H1 (cell line): ENCODE results near the gene WDR75. TPM values are rescaled to one million over a fixed set of nuclear protein-coding genes. Genes with fewer than 3 reads are reported as not detected.
A peak's percentile ranks its signal among the peaks of the same experiment; 100 is the strongest.

ENCODE experiments used
- CTCF ChIA-PET: fragments of 300-600 bp; sonication (Branson Sonifier 250); formaldehyde crosslinking; loops from one replicate; lab custom pipeline; 2021; ENCODE audit not compliant: partially characterized antibody; lab: Charles Lee
- POLR2A ChIA-PET: fragments of 300-600 bp; sonication (Branson Sonifier 250); formaldehyde crosslinking; loops from one replicate; lab custom pipeline; 2021; ENCODE audit warnings: inconsistent platforms; ENCODE audit not compliant: partially characterized antibody; lab: Charles Lee
- DNase-seq, 2 experiments: peaks; one replicate each; pipeline versions ENCODE4 v3.0.0 to v3.0.0-alpha.2; 2010 to 2022; ENCODE audit warnings: low spot score in 2 of 2, low read depth in 1 of 2, mixed read lengths in 1 of 2
- FAIRE-seq: peaks from 2 replicates; lab custom pipeline; 2011; peaks lifted over from hg19 to GRCh38; lab: Jason Lieb, UNC
- H2AFZ ChIP-seq: 2 replicates; pipeline ENCODE4 v1.8.1; 2012; ENCODE audit warnings: low read length, inconsistent platforms
- H2AK5ac ChIP-seq: 2 replicates; pipeline ENCODE4 v1.6.1; 2013; ENCODE audit warnings: low read depth, low read length
- H2BK120ac ChIP-seq: replicated peaks from 2 replicates; pipeline ENCODE3; 2013; ENCODE audit warnings: low read depth, low read length, inconsistent platforms
- H2BK12ac ChIP-seq: 2 replicates; pipeline ENCODE4 v1.6.1; 2013; ENCODE audit warnings: low read depth, low read length
- H2BK15ac ChIP-seq: 2 replicates; pipeline ENCODE4 v1.6.1; 2013; ENCODE audit warnings: low read length
- H2BK20ac ChIP-seq: 2 replicates; pipeline ENCODE4 v1.6.1; 2013; ENCODE audit warnings: low read length
- H2BK5ac ChIP-seq: 2 replicates; pipeline ENCODE4 v1.6.1; 2013; ENCODE audit warnings: low read depth, low read length
- H3K14ac ChIP-seq: 2 replicates; pipeline ENCODE4 v1.6.1; 2013; ENCODE audit warnings: inconsistent platforms; ENCODE audit not compliant: insufficient read length
- H3K18ac ChIP-seq: 2 replicates; pipeline ENCODE4 v1.6.1; 2013; ENCODE audit warnings: low read length; ENCODE audit errors: extremely low read depth
- H3K23ac ChIP-seq: 2 replicates; pipeline ENCODE4 v1.6.1; 2013; ENCODE audit warnings: inconsistent platforms; ENCODE audit not compliant: insufficient read length
- H3K23me2 ChIP-seq: 2 replicates; pipeline ENCODE4 v1.6.1; 2013; ENCODE audit warnings: low read depth, low read length
- H3K27ac ChIP-seq: 2 replicates; pipeline ENCODE4 v1.6.1; 2011; ENCODE audit warnings: low read depth, low read length, inconsistent platforms
- H3K27me3 ChIP-seq, 4 experiments: replicated peaks in 1 of 4; 1 replicate in 1 of 4; 2 replicates in 3 of 4; pipeline versions ENCODE4 v1.6.1 to v1.8.1; 2011 to 2013; ENCODE audit warnings: low read length in 3 of 4, mild to moderate bottlenecking in 3 of 4, inconsistent platforms in 2 of 4, mixed read lengths in 2 of 4, moderate library complexity in 1 of 4; ENCODE audit not compliant: control insufficient read depth in 3 of 4, insufficient read depth in 3 of 4; ENCODE audit errors: extremely low read depth in 1 of 4
- H3K36me3 ChIP-seq, 4 experiments: 2 replicates each; pipeline versions ENCODE4 v1.6.1 to v1.8.1; 2011 to 2013; ENCODE audit warnings: mild to moderate bottlenecking in 4 of 4, low read length in 3 of 4, moderate library complexity in 2 of 4, control low read depth in 1 of 4, inconsistent platforms in 1 of 4; ENCODE audit not compliant: insufficient read depth in 4 of 4, control insufficient read depth in 2 of 4
- H3K4ac ChIP-seq: replicated peaks from 2 replicates; pipeline ENCODE3; 2013; ENCODE audit warnings: low read length, low read depth, mixed read lengths, inconsistent platforms; ENCODE audit not compliant: insufficient read length
- H3K4me1 ChIP-seq, 4 experiments: replicated peaks in 1 of 4; 1 replicate in 1 of 4; 2 replicates in 3 of 4; pipeline versions ENCODE4 v1.6.1 to v1.8.1; 2011 to 2013; ENCODE audit warnings: low read length in 3 of 4, inconsistent platforms in 2 of 4, mixed read lengths in 1 of 4; ENCODE audit not compliant: insufficient read depth in 4 of 4, control insufficient read depth in 3 of 4
- H3K4me2 ChIP-seq, 2 experiments: 2 replicates each; pipeline versions ENCODE4 v1.6.1 to v1.8.1; 2011 to 2013; ENCODE audit warnings: low read depth in 2 of 2, low read length in 2 of 2, control low read depth in 1 of 2, inconsistent platforms in 1 of 2, mild to moderate bottlenecking in 1 of 2; ENCODE audit not compliant: insufficient read depth in 1 of 2
- H3K4me3 ChIP-seq, 4 experiments: fragments of 200-600, 300-600 bp in 1 of 4; sonication (generic), shearing (Covaris generic), sonication (Bioruptor Twin) in 1 of 4; 2 replicates each; pipeline versions ENCODE4 v1.5.1 to v1.8.1; 2011 to 2016; ENCODE audit warnings: low read length in 4 of 4, low read depth in 3 of 4, control low read depth in 2 of 4, inconsistent platforms in 2 of 4, mild to moderate bottlenecking in 2 of 4, mixed read lengths in 1 of 4, moderate library complexity in 1 of 4; ENCODE audit not compliant: insufficient read depth in 2 of 4; ENCODE audit errors: extremely low read depth in 1 of 4
- H3K56ac ChIP-seq: replicated peaks from 2 replicates; pipeline ENCODE3; 2013; ENCODE audit warnings: low read depth, mild to moderate bottlenecking, mixed read lengths, low read length, inconsistent platforms; ENCODE audit not compliant: insufficient read length
- H3K79me1 ChIP-seq: 2 replicates; pipeline ENCODE4 v1.6.1; 2013; ENCODE audit warnings: low read depth, low read length, control low read depth
- H3K79me2 ChIP-seq, 2 experiments: 2 replicates each; pipeline versions ENCODE4 v1.6.1 to v1.8.1; 2012 to 2013; ENCODE audit warnings: low read length in 2 of 2, mild to moderate bottlenecking in 2 of 2, inconsistent platforms in 1 of 2; ENCODE audit not compliant: insufficient read depth in 2 of 2, control insufficient read depth in 1 of 2
- H3K9ac ChIP-seq, 4 experiments: replicated peaks in 1 of 4; 1 replicate in 1 of 4; 2 replicates in 3 of 4; pipeline versions ENCODE4 v1.6.1 to v1.8.1; 2011 to 2013; ENCODE audit warnings: low read depth in 3 of 4, low read length in 3 of 4, control low read depth in 2 of 4, mild to moderate bottlenecking in 2 of 4, moderate library complexity in 2 of 4, inconsistent platforms in 1 of 4; ENCODE audit errors: extremely low read depth in 1 of 4
- H3K9me3 ChIP-seq, 2 experiments: 2 replicates each; pipeline versions ENCODE4 v1.6.1 to v1.8.1; 2012 to 2013; ENCODE audit warnings: mild to moderate bottlenecking in 2 of 2, moderate library complexity in 2 of 2, control low read depth in 1 of 2, inconsistent platforms in 1 of 2, low read depth in 1 of 2, low read length in 1 of 2, mixed read lengths in 1 of 2; ENCODE audit not compliant: insufficient read depth in 2 of 2
- H4K20me1 ChIP-seq, 2 experiments: replicated peaks in 1 of 2; 2 replicates each; pipeline versions ENCODE3 to v1.8.1; 2011 to 2013; ENCODE audit warnings: inconsistent platforms in 2 of 2, low read length in 2 of 2, mild to moderate bottlenecking in 1 of 2; ENCODE audit not compliant: insufficient read depth in 2 of 2, control insufficient read depth in 1 of 2
- H4K5ac ChIP-seq: 2 replicates; pipeline ENCODE4 v1.6.1; 2013; ENCODE audit warnings: low read length, low read depth, mixed read lengths, inconsistent platforms; ENCODE audit not compliant: insufficient read length
- H4K8ac ChIP-seq: 2 replicates; pipeline ENCODE4 v1.8.0; 2013; ENCODE audit warnings: mild to moderate bottlenecking, moderate library complexity, low read length, inconsistent platforms; ENCODE audit not compliant: insufficient read depth; ENCODE audit errors: extremely low read depth
- H4K91ac ChIP-seq: replicated peaks from 2 replicates; pipeline ENCODE3; 2013; ENCODE audit warnings: low read length, mixed read lengths, inconsistent platforms; ENCODE audit not compliant: insufficient read length
- PHF8 ChIP-seq: fragments of 200-600 bp; sonication (generic); conservative IDR thresholded peaks from 2 replicates; pipeline ENCODE4 v1.7.1; 2012; ENCODE audit warnings: low read depth, mild to moderate bottlenecking, inconsistent platforms, low read length, moderate library complexity
- RAD21 ChIP-seq, 2 experiments: IDR thresholded peaks in 1 of 2; conservative IDR thresholded peaks in 1 of 2; 2 replicates each; pipeline ENCODE4 v1.6.1; 2011; ENCODE audit warnings: low read depth in 2 of 2, low read length in 2 of 2, improper control_type of control experiment in 1 of 2, inconsistent platforms in 1 of 2, mild to moderate bottlenecking in 1 of 2, moderate library complexity in 1 of 2
- WGBS, 2 experiments: shearing (Covaris generic) in 1 of 2; methylation state at CpG; one replicate each; pipeline versions ENCODE4 v1.1.6 to v1.1.7; 2013 to 2015; ENCODE audit warnings: low lambda C conversion rate in 2 of 2, mixed read lengths in 2 of 2, inconsistent platforms in 1 of 2, low coverage in 1 of 2, missing lambda C conversion rate in 1 of 2; ENCODE audit not compliant: insufficient replicate concordance in 2 of 2, insufficient coverage in 1 of 2, insufficient read length in 1 of 2; ENCODE audit errors: extremely low coverage in 1 of 2, missing lambda C conversion rate in 1 of 2; 5-methylcytosine and 5-hydroxymethylcytosine counted together
- polyA plus RNA-seq, 7 experiments: library from polyadenylated mRNA; depleted of rRNA in 3 of 7; stranded (reverse) in 5 of 7; unstranded in 2 of 7; fragments of >200 nt in 5 of 7; fragments of 200-250 nt in 2 of 7; gene quantifications; 1 replicate in 5 of 7; 2 replicates in 1 of 7; 4 replicates in 1 of 7; pipeline versions ENCODE4 v1.2.1 to v1.2.3, GENCODE V29; 2011 to 2013; ENCODE audit warnings: missing spikeins in 2 of 7, mixed read lengths in 2 of 7
- total RNA-seq: library from RNA; stranded (reverse); fragmentation: NEBNext Ultra II Directional; extraction: Animal tissue kit (Norgen Biotek cat#: 25700); gene quantifications from 2 replicates; pipeline ENCODE4 v1.2.1, GENCODE V29; 2021
- TF ChIP-seq, protein P1 (sequence below), 3 experiments: IDR thresholded peaks; 1 replicate in 2 of 3; 2 replicates in 1 of 3; pipeline versions ENCODE4 v1.5.1 to v1.6.1; 2011; ENCODE audit warnings: low read length in 3 of 3, mild to moderate bottlenecking in 3 of 3, inconsistent platforms in 2 of 3, low read depth in 1 of 3, moderate library complexity in 1 of 3; ENCODE audit not compliant: insufficient read depth in 1 of 3; ENCODE audit errors: control extremely low read depth in 1 of 3

Gene WDR75
- total and polyA plus RNA-seq, 2 of the 8 experiments (the other 6 are each of a cell fraction or from before 2014, with no cell fraction given), result 26.9 to 77.1 TPM

DNA sequence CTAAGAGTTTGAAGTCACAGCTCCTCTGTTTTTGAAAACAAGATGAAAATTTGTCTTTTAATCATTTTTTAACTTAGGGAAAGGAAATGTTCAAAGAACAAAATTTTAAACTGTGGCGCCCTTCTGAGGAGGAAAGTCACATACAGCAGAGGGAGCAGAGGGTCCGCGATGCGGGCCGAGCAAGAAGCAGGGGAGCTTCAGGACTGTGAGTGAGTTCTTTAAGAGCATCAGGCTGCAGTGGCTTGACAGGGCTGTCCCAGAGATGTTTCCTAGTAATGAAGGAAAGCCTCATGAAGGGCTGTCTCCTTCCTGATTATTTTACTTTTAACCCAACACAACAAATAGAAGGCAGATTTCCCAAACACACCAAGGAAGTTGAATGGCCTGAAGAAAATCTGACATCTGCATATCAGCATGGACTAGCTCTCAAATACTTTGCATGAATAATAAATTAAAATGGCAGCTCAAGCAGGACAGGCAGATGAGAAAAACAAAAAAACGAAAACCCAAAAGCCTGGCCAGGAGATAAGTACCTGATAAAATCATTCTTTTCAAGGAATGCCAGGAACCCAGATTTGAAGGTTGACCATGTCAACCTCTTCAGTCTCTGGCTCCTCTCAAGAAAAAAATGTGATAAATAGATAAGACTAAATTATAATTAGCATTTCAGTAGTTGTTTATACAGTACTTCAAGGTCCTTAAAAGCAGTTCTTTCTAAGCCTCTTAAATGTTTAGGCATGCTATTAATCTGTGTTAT, 78.5 kb downstream of the WDR75 start:
- POLR2A ChIA-PET, result no interaction called here
- no peaks in the 10 kb centered on the region for H3K27me3 ChIP-seq
- H2AFZ ChIP-seq, result no peak overlapping the region
- H4K8ac ChIP-seq, result no peak overlapping the region
- H2BK15ac ChIP-seq, result no peak overlapping the region
- H3K56ac ChIP-seq, result no peak overlapping the region
- H3K23ac ChIP-seq, result no peak overlapping the region
- no peak overlapping the region for H3K4ac ChIP-seq
- no peak overlapping the region for H3K9ac ChIP-seq
- H3K4me1 ChIP-seq, result no peaks in the 10 kb centered on the region
- no peaks in the 10 kb centered on the region for H4K20me1 ChIP-seq
- H3K23me2 ChIP-seq, result no peaks in the 10 kb centered on the region
- no peaks in the 10 kb centered on the region for H3K79me2 ChIP-seq
- H2AK5ac ChIP-seq, result no peak overlapping the region
- H3K27ac ChIP-seq, result no peak overlapping the region
- DNase-seq, result no peak
- 82% methylated on average over 6 of the region's 6 CpGs; no CpG with 5 or more reads in 1 of the 2 experiments for WGBS, 2 experiments
- no peak for FAIRE-seq
- H4K91ac ChIP-seq, result no peak overlapping the region
- no peaks in the 10 kb centered on the region for H3K79me1 ChIP-seq
- H2BK5ac ChIP-seq, result no peak overlapping the region
- no peak overlapping the region for H2BK120ac ChIP-seq
- H3K4me2 ChIP-seq, result no peak overlapping the region
- no peaks in the 10 kb centered on the region for H3K9me3 ChIP-seq
- TF ChIP-seq RAD21 (IDR thresholded peaks at IDR 0.05 in 1 of 2, conservative IDR thresholded peaks at IDR 0.05 in 1 of 2; ENCODE audit: low read depth in 2 of 2, low read length in 2 of 2) (peak; percentile 37 to 38; a peak in 2 of 4 replicates), PHF8 (no peak)
- TF ChIP-seq, protein P1, sequence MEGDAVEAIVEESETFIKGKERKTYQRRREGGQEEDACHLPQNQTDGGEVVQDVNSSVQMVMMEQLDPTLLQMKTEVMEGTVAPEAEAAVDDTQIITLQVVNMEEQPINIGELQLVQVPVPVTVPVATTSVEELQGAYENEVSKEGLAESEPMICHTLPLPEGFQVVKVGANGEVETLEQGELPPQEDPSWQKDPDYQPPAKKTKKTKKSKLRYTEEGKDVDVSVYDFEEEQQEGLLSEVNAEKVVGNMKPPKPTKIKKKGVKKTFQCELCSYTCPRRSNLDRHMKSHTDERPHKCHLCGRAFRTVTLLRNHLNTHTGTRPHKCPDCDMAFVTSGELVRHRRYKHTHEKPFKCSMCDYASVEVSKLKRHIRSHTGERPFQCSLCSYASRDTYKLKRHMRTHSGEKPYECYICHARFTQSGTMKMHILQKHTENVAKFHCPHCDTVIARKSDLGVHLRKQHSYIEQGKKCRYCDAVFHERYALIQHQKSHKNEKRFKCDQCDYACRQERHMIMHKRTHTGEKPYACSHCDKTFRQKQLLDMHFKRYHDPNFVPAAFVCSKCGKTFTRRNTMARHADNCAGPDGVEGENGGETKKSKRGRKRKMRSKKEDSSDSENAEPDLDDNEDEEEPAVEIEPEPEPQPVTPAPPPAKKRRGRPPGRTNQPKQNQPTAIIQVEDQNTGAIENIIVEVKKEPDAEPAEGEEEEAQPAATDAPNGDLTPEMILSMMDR (IDR thresholded peaks at IDR 0.05; ENCODE audit: control extremely low read depth in 1 of 3, insufficient read depth in 1 of 3, low read depth in 1 of 3, low read length in 3 of 3), result peak in 1 of 3 experiments; percentile 17; a peak in 1 of 4 replicates
- no peaks in the 10 kb centered on the region for H3K36me3 ChIP-seq
- no peak overlapping the region for H2BK20ac ChIP-seq
- no peak overlapping the region for H2BK12ac ChIP-seq
- no peak overlapping the region for H3K18ac ChIP-seq
- no peak overlapping the region for H3K4me3 ChIP-seq
- CTCF ChIA-PET, result interaction anchor here (0.7 to 1.7 kb wide), 5 partner anchors 11 to 141 kb away, joined by 3 to 8 read pairs (median 3); no protein-coding TSS in a partner anchor
- H3K14ac ChIP-seq, result no peak overlapping the region
- no peak overlapping the region for H4K5ac ChIP-seq
